Spleen (tissue), 11 donors: ENCODE measurements around the gene KTN1. TPM values are rescaled to one million over a fixed set of nuclear protein-coding genes. Genes with fewer than 3 reads are reported as not detected.

ENCODE experiments used
- DNase-seq: peaks from one replicate; pipeline ENCODE4 v3.0.0-alpha.2; 2020
- H3K27ac ChIP-seq, 8 donors: fragments of 200-600 bp; sonication (generic) in 7 of 8; 1 replicate in 4 of 8; 2 replicates in 4 of 8; pipeline versions ENCODE4 v1.5.0 to v1.8.0; 2016 to 2021; ENCODE audit warnings: inconsistent platforms in 4 of 8, mild to moderate bottlenecking in 4 of 8, moderate library complexity in 1 of 8
- H3K27me3 ChIP-seq, 7 donors: fragments of 200-600 bp; sonication (generic) in 6 of 7; replicated peaks in 1 of 7; 1 replicate in 4 of 7; 2 replicates in 3 of 7; pipeline versions ENCODE4 v1.5.0 to v1.8.0; 2016 to 2021; ENCODE audit warnings: inconsistent platforms in 3 of 7, mild to moderate bottlenecking in 1 of 7
- H3K36me3 ChIP-seq, 6 donors: fragments of 200-600 bp; sonication (generic) in 5 of 6; 1 replicate in 4 of 6; 2 replicates in 2 of 6; pipeline versions ENCODE4 v1.5.0 to v1.8.0; 2016 to 2021; ENCODE audit warnings: inconsistent platforms in 2 of 6
- H3K4me1 ChIP-seq, 6 donors: fragments of 200-600 bp; sonication (generic) in 5 of 6; 1 replicate in 3 of 6; 2 replicates in 3 of 6; pipeline versions ENCODE4 v1.5.0 to v1.8.0; 2016 to 2021; ENCODE audit warnings: inconsistent platforms in 3 of 6
- H3K4me3 ChIP-seq, 8 donors: fragments of 200-600 bp; sonication (generic) in 7 of 8; 1 replicate in 4 of 8; 2 replicates in 4 of 8; pipeline versions ENCODE4 v1.5.0 to v1.8.0; 2016 to 2021; ENCODE audit warnings: inconsistent platforms in 4 of 8, mild to moderate bottlenecking in 4 of 8, moderate library complexity in 2 of 8
- H3K9me3 ChIP-seq, 8 donors: fragments of 200-600 bp; sonication (generic) in 7 of 8; 1 replicate in 4 of 8; 2 replicates in 4 of 8; pipeline versions ENCODE4 v1.5.0 to v1.8.0; 2016 to 2021; ENCODE audit warnings: inconsistent platforms in 4 of 8
- CTCF ChIP-seq, 11 experiments: fragments of 200-600 bp in 7 of 11; fragments of 450-650 bp in 4 of 11; sonication (generic) in 4 of 11; IDR thresholded peaks in 8 of 11; conservative IDR thresholded peaks in 3 of 11; 1 replicate in 7 of 11; 2 replicates in 4 of 11; pipeline versions ENCODE4 v1.4.0 to v1.8.0; 2016 to 2021; ENCODE audit warnings: antibody characterized with exemption in 11 of 11, inconsistent platforms in 4 of 11, mild to moderate bottlenecking in 1 of 11
- POLR2A ChIP-seq, 3 donors: fragments of 450-650 bp; IDR thresholded peaks; one replicate each; pipeline ENCODE4 v1.5.1; 2017; ENCODE audit warnings: antibody characterized with exemption in 3 of 3, mild to moderate bottlenecking in 1 of 3
- POLR2AphosphoS5 ChIP-seq, 3 donors: sonication (generic); formaldehyde crosslinking; IDR thresholded peaks; one replicate each; pipeline ENCODE4 v1.5.1; 2017; ENCODE audit warnings: antibody characterized with exemption in 3 of 3
- WGBS, 5 donors: extraction: QIAGEN DNeasy Blood & Tissue Kit in 3 of 5; methylation state at CpG; one replicate each; pipeline versions ENCODE4 v1.1.5 to v1.1.7; 2013 to 2018; 5-methylcytosine and 5-hydroxymethylcytosine counted together
- intact Hi-C: fragments of 100-400 bp; cut with DNase I; formaldehyde crosslinking; loops from one replicate; pipeline ENCODE4 v1.15.0; 2023; ENCODE audit warnings: low total_unique reads
- polyA plus RNA-seq, 3 donors: library from polyadenylated mRNA; stranded (reverse); fragments of 200-250 nt; gene quantifications; one replicate each; pipeline ENCODE4 v1.2.1, GENCODE V29; 2013
- total RNA-seq, 7 donors: library from RNA; depleted of rRNA in 3 of 7; stranded (reverse); fragments of >200 nt in 3 of 7; fragmentation: NEBNext Ultra II Directional in 4 of 7; extraction: Animal tissue kit (Norgen Biotek cat#: 25700) in 4 of 7; gene quantifications; one replicate each; pipeline versions ENCODE4 v1.1.0 to v1.2.1, GENCODE V29; 2016 to 2021
- donor health status: healthy with polysubstance abuse.
- donor health status: DM: no; HTN: no; CAD: no; lungs with moderate emphysema.
- donor health status: DM: no; HTN: no; CAD: no.
- donor health status: Bipolar disorder and iron deficiency.
- donor health status: healthy.
- donor health status: DM: no; HTN: no; CAD: no.
- donor health status: DM: yes; HTN: yes; CAD: no.

Gene KTN1
- total and polyA plus RNA-seq, 10 donors: 53.1 to 139 (median 114) TPM

- H3K4me1 ChIP-seq: no peaks in the 10 kb centered on the region
Measured at GRCh38 chr14:55720796-55721195, 140.8 kb downstream of the KTN1 start.

GRCh38 chr14:55721353-55721752 is 141.3 kb downstream of the KTN1 start:
- intact Hi-C loops: no loop called here

More at GRCh38 chr14:55720796-55721195, 140.8 kb downstream of the KTN1 start:
- TF ChIP-seq POLR2AphosphoS5 (IDR thresholded peaks at IDR 0.05): no peak
- TF ChIP-seq POLR2A (IDR thresholded peaks at IDR 0.05): no peak
- TF ChIP-seq CTCF (IDR thresholded peaks at IDR 0.05 in 8 of 11, conservative IDR thresholded peaks at IDR 0.05 in 3 of 11): no peak
- Histone ChIP-seq H3K27me3 (no peaks in the 10 kb centered on the region), H3K27ac (no peak overlapping the region), H3K4me3 (no peak overlapping the region), H3K9me3 (no peaks in the 10 kb centered on the region), H3K36me3 (no peaks in the 10 kb centered on the region)
- DNase-seq: no peak
- WGBS, 5 donors: 93 to 98% (median 97%) methylated on average over 4 of the region's 4 CpGs
- intact Hi-C loops: no loop called here

GRCh38 chr14:55722054-55722453 is 142.0 kb downstream of the KTN1 start:
- no peak for DNase-seq
- no peaks in the 10 kb centered on the region for H3K4me1 ChIP-seq
- H3K27ac ChIP-seq: no peak overlapping the region
- TF ChIP-seq CTCF (IDR thresholded peaks at IDR 0.05 in 8 of 11, conservative IDR thresholded peaks at IDR 0.05 in 3 of 11): no peak
- TF ChIP-seq POLR2A (IDR thresholded peaks at IDR 0.05): no peak
- TF ChIP-seq POLR2AphosphoS5 (IDR thresholded peaks at IDR 0.05): no peak
- H3K36me3 ChIP-seq: no peaks in the 10 kb centered on the region
- H3K27me3 ChIP-seq: no peaks in the 10 kb centered on the region
- no peaks in the 10 kb centered on the region for H3K9me3 ChIP-seq
- H3K4me3 ChIP-seq: no peak overlapping the region
- 84 to 97% (median 94%) methylated on average over 5 of the region's 5 CpGs for WGBS, 5 donors
- intact Hi-C loops: no loop called here

More at GRCh38 chr14:55721353-55721752, 141.3 kb downstream of the KTN1 start:
- no peaks in the 10 kb centered on the region for H3K27me3 ChIP-seq
- H3K36me3 ChIP-seq: no peaks in the 10 kb centered on the region
- H3K4me1 ChIP-seq: no peaks in the 10 kb centered on the region
- 25 to 71% (median 50%) methylated on average over 1 of the region's 1 CpG for WGBS, 5 donors
- H3K4me3 ChIP-seq: no peak overlapping the region
- no peaks in the 10 kb centered on the region for H3K9me3 ChIP-seq
- no peak overlapping the region for H3K27ac ChIP-seq
- DNase-seq: no peak
- TF ChIP-seq POLR2A (IDR thresholded peaks at IDR 0.05) (no peak), POLR2AphosphoS5 (IDR thresholded peaks at IDR 0.05) (no peak), CTCF (IDR thresholded peaks at IDR 0.05 in 8 of 11, conservative IDR thresholded peaks at IDR 0.05 in 3 of 11) (no peak)

- intact Hi-C loops: no loop called here
- WGBS, 5 donors: 64 to 79% (median 77%) methylated on average over 1 of the region's 1 CpG
Measured at GRCh38 chr14:55724736-55725135, 144.7 kb downstream of the KTN1 start.

More at GRCh38 chr14:55724736-55725135, 144.7 kb downstream of the KTN1 start:
- Histone ChIP-seq H3K4me3 (no peak overlapping the region), H3K27ac (no peak overlapping the region), H3K4me1 (no peaks in the 10 kb centered on the region), H3K36me3 (no peaks in the 10 kb centered on the region), H3K27me3 (no peaks in the 10 kb centered on the region), H3K9me3 (no peaks in the 10 kb centered on the region)
- no peak for DNase-seq
- no peak for TF ChIP-seq CTCF (IDR thresholded peaks at IDR 0.05 in 8 of 11, conservative IDR thresholded peaks at IDR 0.05 in 3 of 11)
- no peak for TF ChIP-seq POLR2A (IDR thresholded peaks at IDR 0.05)
- no peak for TF ChIP-seq POLR2AphosphoS5 (IDR thresholded peaks at IDR 0.05)
